Measurements from ENCODE around the gene PDIK1L. TPM values are rescaled to one million over a fixed set of nuclear protein-coding genes. Genes with fewer than 3 reads are reported as not detected.

PDIK1L gene
- total RNA-seq: 8.2 TPM

DNA sequence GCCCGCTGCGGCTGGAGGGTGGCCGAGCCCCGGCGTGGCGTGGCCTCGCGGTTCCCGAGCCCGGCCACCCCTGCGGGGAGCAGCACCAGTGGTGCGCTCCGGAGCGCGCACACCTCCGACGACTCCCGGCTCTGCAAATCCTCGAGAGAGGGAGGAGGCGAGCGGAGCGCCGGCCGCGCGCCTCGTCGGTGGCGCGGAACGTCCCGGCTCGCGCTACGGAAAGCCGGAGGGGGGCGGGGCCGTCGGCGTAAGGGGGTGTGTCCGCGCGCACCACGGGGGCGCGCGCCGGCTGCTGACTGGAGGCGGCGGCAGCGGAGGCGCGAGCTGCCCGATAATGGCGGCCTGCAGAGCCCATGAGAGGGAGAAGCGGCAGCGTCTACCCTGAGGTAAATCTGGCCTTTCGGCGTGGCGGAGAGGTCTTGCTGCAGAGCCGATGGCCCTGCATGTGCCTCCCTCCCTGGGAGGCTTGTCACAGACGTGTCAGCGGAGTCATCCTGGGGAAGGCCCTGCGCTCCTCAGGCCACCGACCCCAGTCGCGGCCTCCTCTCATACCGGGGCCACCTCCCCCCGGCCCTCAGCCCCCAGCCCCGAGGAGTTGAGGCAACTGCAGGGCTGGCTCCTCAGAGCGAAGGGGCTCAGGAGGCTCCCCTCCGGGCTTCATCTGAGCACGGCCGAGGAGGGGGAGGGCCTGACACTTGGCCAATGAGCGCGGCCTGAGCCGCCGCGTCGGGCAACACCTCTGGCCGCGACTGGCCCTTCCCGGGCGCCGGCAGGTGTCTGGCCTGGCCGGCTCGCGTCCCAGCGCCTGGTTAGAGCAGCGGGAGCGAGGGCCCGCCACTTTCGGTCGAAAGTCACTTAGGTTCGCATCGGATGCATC, at the start of gene PDIK1L:
Gene PDIK1L (plus strand): TSS at position 295 of the 877 bp plus-strand sequence. CDS start 2,485 bp downstream, outside the sequence.
- ATAC-seq: peak; percentile 93

DNA sequence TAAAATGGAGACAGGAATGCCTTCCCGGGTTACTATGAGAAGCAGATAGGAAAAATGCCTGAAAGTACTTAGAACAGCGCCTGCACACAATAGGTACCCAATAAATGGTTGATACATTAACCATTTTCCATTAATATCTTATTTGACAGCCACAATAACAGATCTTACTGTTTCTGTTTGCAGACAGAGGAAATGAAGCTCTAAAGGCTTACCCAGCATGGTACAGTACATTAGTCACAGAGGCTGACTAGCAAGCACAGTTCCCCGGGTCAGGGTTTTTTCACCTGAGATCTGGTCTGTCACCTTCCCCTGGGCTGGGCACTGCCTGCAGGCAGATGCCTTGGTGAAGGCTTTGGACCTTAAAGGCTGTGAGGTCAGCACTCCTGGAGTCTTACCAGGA, 47.1 kb upstream of the PDIK1L start:
- ATAC-seq: peak; percentile 78

GRCh38 chr1:26066160-26066559, 45.5 kb upstream of the PDIK1L start:
- ATAC-seq: no peak

DNA sequence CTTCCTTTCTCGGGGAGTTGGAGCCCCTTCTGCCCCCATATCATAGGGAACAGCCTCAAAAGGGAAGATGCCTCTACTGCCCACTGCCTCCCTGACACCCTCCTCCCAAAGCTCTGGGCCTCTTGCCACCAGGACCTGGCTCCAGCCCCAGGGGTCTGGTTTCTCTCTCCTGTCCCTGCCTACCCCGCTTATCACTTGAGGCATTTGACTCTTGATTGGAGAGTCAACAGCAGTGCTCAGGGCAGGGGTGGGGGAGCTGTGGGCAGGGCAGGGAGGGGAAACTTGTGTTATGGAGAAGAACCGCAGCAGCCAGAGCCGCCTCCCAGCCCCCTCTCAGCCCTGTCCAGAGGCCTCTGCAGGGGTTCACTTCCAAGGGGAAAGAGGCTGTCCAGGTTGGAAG, 44.8 kb upstream of the PDIK1L start:
- no peak for ATAC-seq

DNA sequence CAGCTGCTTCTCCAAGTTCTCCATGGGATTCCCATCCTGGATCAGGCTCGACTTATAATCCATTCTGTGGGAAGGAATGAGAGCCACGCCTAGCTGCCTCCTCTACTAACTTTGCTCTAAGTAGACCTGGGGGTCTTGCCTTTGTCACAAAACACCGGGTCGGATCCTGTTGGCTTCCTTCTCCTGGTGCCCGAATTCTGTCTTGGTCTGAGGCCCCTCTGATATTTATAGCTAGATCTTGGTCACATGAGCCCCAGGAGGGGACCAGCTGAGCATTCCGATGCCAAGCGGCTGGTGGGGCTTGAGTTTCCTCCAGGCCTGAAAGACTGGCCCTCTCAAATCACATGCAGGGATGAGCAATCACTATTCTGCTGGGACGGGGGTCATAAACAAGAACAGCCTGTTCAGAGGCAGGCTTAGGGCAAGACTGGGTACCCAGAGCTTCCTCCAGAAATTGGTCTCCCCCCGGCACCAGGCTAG, 44.2 kb upstream of the PDIK1L start, which contains the start of gene TRIM63:
Gene TRIM63 (minus strand): TSS at position 199 of the 480 bp plus-strand sequence. CDS start 136 bp downstream, at position 63.
- ATAC-seq: no peak

GRCh38 chr1:26069941-26070295, 41.7 kb upstream of the PDIK1L start:
- no peak for ATAC-seq

- ATAC-seq: no peak
These were observed 41.2 kb upstream of the PDIK1L start for GRCh38 chr1:26070296-26070962.

- no peak for ATAC-seq
These were observed 40.7 kb upstream of the PDIK1L start for GRCh38 chr1:26070963-26071342.

DNA sequence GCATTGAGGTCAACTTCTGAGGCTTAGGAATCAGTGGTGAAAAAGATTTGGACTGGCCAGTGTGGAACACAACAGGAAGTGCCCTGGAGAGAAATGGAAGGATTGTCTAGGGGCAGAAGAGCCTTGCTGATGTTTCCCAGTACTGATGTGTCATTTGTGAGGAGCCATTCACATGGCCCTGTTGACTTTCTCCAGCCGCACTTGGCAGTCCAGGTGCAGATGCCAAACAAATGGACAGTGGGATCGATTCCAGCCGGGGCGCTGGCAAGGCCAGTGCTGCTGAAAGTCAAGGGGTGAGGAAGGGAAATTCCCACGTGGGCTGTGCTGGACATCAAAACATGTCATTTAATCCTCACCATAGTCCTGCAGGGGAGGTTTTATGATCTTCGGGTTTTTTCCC, 39.3 kb upstream of the PDIK1L start:
- ATAC-seq: no peak

- ATAC-seq: no peak
These were observed 36.0 kb upstream of the PDIK1L start for GRCh38 chr1:26075421-26076144.

DNA sequence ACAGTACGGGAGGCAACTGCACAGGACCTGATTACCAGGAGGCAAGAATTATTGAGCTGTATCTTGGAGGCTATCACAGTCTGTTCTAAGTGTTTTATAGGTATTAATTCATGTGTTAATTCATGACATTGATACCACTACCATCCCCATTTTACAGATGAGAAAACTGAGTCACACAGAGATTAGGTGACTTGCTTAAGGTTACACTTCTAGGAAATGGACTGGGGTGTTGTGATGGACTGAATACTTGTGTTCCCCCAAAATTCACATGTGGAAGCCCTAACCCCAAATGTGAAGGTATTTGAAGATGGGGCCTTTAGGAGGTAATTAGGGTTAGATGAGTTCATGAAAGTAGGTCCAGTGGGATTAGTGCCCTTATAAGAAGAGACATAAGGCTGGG, 34.1 kb upstream of the PDIK1L start:
- no peak for ATAC-seq

DNA sequence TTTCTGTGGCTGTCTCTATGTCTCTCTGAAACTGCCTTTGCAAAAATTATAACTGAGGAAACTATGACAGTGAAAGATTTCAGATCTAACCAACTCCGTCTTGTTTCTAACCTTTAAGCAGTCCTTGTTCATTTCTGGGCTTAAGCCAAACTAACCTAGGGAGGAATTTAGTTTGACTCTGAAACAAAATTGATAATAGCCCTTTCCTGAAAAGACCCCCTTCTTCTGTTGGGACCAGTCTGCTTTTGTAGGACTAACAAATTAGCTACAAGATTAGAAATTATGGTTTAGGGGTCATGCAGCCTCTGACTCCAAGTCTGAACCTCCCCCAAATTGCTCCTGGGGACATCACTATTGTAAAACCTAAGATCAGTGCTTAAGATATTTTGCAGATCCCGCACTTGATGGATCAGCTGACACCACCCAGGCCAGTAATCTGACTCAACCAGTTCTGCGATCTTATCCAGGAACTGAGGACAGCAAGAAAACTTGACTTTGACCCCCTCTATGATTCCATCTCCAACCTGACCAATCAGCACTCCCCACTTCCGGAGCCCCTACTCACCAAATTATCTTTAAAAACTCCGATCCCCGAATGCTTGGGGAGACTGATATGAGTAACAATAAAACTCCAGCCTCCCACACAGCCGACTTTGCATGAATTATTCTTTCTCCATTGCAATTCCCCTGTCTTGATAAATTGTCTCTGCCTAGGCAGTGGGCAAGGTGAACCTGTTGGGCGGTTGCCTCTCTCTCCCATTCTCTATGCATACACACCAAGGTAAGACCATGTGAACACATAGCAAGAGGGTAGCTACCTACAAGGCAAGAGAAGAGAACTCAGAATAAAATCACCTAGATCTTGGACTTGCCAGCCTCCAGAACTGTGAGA, 33.1 kb upstream of the PDIK1L start:
- ATAC-seq: no peak

GRCh38 chr1:26079178-26079563, 32.5 kb upstream of the PDIK1L start:
- no peak for ATAC-seq

DNA sequence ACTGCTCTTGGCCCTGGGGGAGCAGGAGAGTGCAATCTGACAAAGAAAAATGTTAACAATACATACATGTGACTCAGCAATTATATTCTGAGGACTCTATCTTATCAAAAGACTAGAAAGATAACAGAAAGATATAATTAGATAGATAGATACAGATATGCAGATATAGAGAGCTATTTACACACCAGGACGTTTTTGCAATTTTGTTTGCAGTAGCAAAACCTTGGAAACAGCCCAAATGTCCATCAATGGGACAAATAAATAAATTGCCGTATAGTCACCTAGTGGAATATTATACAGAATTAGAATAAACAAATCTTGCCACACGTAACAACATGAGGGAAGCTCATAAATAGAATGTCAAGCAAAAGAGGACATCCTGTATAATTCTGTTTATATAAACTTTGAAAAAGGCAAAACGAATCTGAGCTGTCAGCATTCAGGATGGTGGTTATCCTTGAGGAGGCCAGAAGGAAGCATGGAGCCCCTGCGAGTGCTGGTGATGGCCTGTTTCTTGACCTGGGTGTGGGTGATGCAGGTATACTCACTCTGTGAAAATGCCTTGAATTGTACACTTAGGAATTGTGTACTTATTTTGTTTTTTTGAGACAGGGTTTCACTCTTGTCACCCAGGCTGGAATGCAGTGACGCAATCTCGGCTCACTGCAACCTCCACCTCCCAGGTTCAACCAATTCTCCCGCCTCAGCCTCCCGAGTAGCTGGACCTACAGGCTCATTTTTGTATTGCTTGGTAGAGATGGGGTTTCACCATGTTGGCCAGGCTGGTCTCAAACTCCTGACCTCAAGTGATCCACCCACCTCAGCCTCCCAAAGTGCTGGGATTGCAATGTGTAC, 31.4 kb upstream of the PDIK1L start:
- no peak for ATAC-seq

DNA sequence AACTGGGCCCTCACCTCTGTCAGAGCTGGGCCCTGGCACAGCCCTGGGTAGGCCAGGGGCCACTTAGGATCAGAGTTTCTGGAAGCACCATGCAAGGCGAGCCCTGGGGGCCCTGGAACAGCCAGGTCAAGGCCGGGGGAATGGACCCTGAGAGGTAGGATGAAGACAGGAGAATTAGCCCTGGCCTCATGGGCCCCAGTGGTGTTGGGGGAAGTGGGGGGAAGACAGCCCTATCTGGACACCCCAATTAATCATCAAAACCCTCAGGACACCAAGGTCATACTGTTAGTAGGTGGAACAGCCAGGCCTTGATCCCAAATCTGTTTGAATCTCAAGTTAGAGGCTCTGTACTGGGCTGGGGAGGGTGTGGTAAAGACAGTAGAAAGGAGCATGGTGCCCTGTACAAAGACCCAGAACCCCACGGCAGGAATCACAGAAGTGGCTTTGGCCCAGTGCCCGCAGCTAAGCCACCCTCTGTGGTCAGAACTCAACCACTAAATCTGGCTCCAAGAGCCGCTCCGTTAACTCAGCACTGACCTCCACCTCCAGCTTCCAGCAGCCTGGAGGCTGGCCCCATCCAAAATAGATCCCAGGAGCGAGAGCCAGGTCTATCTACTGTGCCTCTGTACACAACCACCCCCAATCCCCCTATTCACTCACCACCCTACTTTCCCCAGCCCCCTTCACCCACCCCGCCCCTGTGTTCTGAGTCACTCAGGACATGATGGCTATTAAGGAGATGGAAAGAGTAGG, 30.2 kb upstream of the PDIK1L start:
- ATAC-seq: no peak

GRCh38 chr1:26082020-26082350, 29.6 kb upstream of the PDIK1L start:
- ATAC-seq: no peak

DNA sequence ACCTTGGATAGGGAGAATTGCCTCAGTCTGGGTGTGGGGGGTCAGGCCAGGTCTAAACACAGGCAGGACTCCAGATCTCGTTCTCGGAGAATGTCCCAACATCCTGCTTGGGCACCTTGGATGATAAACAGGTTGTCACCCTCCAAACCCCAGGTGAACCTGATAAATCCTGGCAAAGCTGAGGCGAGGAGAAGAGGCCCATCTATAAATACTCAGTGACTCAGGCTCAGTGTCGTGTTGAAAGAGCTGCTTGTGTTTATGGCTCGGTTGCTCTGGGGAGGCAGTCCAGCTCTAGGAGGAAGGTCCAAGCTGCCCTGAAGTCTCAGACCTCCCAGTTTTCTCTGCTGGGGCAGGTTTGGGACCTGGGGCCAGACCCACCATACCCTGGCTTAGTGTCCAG, 28.4 kb upstream of the PDIK1L start:
- ATAC-seq: peak; percentile 53

GRCh38 chr1:26084091-26084561, 27.5 kb upstream of the PDIK1L start:
- ATAC-seq: no peak

DNA sequence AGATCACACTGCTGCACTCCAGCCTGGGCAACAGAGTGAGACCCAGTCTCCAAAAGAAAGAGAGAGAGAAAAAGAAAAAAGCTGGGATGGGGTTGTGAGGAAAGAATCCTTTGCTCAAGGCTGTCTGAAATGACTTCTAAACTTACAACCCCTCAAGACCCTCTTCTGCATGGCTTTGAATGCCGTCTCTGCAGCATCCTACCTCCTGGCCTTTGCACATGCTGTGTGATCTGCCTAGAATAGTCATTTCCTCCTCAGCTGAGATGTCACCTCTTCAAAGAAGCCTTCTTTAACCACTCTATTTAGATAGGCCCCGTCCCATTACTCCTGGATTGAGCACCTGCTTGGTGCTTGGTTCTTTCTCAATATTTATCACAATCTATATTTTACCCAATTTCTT, 26.8 kb upstream of the PDIK1L start:
- ATAC-seq: no peak

- no peak for ATAC-seq
These were observed 22.5 kb upstream of the PDIK1L start for GRCh38 chr1:26089125-26089524.
